Measurements from ENCODE around the gene DNAJC3.

DNA sequence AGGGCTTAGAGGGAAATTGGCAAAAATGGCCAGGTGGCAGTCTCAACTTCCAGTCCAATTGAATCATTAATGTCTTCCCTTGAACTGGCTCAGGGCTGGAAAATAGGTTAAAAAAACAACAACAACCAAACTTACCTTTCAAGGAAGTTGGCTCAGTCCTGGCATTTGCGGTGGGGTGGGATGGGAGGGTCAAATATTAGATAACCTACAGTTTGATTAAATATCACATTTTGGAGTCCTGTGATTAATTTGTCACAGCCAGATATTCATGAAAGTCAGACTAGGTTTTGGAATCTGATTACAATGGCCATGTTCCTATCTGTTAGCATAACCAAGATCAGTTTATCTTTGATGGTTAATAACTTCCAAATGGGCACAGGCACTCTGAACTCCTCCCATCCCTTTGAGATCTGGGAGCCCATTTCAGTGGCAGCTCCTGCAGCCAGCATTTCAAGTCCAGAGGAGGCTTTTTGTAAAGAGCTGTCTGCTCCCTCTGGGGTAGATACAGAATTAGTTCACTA is 24.6 kb upstream of the DNAJC3 start:
- TF ChIP-seq, protein P1, sequence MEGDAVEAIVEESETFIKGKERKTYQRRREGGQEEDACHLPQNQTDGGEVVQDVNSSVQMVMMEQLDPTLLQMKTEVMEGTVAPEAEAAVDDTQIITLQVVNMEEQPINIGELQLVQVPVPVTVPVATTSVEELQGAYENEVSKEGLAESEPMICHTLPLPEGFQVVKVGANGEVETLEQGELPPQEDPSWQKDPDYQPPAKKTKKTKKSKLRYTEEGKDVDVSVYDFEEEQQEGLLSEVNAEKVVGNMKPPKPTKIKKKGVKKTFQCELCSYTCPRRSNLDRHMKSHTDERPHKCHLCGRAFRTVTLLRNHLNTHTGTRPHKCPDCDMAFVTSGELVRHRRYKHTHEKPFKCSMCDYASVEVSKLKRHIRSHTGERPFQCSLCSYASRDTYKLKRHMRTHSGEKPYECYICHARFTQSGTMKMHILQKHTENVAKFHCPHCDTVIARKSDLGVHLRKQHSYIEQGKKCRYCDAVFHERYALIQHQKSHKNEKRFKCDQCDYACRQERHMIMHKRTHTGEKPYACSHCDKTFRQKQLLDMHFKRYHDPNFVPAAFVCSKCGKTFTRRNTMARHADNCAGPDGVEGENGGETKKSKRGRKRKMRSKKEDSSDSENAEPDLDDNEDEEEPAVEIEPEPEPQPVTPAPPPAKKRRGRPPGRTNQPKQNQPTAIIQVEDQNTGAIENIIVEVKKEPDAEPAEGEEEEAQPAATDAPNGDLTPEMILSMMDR (IDR thresholded peaks at IDR 0.05 in 4 of 5, conservative IDR thresholded peaks at IDR 0.05 in 1 of 5) = no peak
- TF ChIP-seq POLR2A (IDR thresholded peaks at IDR 0.05) = no peak

Measured in gastrocnemius medialis (tissue), 4 donors.